GM18505 (cell line): ENCODE measurements around the gene NIPSNAP3A.

Experiments
- ATAC-seq: cut with Tn5 transposase; IDR thresholded peaks from one replicate; pipeline ENCODE4 v1.9.1; 2021; ENCODE audit not compliant: unreplicated experiment
- POLR2A ChIP-seq: IDR thresholded peaks from 4 replicates; pipeline ENCODE4 v1.6.1; 2011; ENCODE audit warnings: borderline replicate concordance; ENCODE audit not compliant: insufficient read depth, insufficient read length; ENCODE audit errors: extremely low read depth

Gene NIPSNAP3A

DNA sequence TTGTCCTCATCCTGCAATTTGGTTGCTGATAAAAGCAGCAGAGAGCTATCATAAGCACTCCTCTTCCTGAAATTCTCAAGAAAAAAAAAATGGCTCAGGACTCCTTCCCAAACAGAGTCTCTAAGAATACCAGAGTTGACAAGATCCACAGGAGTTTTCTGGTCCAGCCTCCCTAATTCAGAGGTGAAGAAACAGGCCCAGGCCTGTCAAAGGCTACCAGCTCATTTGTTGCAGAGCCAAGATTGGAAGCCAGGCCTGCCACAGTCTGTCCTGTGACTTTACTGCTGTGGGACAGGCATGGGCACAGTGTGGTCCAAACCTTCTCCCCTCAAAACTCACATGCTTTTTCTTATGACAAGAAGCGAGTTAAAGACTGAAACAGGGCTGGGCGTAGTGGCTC lies 58.0 kb downstream of the NIPSNAP3A start:
- TF ChIP-seq POLR2A = no peak
- no peak for ATAC-seq

DNA sequence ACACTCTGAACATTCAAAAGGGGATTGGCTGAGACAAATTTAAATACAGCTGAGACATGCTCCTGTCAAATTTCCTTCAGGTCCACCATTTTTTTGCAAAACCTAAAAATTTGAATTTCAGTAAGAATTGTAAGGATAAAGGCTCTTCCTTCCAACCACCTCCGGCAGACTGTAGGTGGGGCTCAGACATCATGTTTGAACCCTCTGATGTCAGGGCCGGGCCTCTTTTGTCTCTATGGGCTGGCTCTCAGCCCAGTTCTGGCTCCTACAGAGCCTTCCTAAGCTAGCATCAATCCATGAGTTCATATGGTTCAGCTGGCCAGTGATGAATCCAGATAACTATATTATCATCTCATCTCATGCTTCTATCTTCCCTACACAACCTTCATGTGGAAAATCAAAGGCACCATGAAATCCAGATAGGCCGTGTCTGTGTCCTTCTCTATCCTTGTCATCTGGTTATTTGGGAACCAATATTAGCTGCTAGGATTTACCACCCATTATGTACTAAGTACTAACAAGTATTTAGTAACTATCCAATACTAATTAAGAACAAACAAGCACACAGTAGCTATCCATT lies 60.6 kb downstream of the NIPSNAP3A start:
- no peak for TF ChIP-seq POLR2A
- ATAC-seq = no peak
